SK-N-MC (cell line): Measurements from ENCODE around the gene WWTR1.

Experiments used
- EZH2 ChIP-seq: fragments of 200-600 bp; sonication (generic); IDR thresholded peaks from one replicate; pipeline ENCODE4 v1.6.1; 2017; ENCODE audit warnings: antibody characterized with exemption
- FOXP2 ChIP-seq: optimal IDR thresholded peaks from 2 replicates; pipeline ENCODE3; 2011; ENCODE audit warnings: mild to moderate bottlenecking, moderate library complexity; ENCODE audit not compliant: insufficient read depth; ENCODE audit errors: extremely low read length, control extremely low read depth
- POLR2AphosphoS5 ChIP-seq: IDR thresholded peaks from 2 replicates; pipeline ENCODE4 v1.6.1; 2012; ENCODE audit warnings: mild to moderate bottlenecking, low read depth, low read length, borderline replicate concordance

DNA sequence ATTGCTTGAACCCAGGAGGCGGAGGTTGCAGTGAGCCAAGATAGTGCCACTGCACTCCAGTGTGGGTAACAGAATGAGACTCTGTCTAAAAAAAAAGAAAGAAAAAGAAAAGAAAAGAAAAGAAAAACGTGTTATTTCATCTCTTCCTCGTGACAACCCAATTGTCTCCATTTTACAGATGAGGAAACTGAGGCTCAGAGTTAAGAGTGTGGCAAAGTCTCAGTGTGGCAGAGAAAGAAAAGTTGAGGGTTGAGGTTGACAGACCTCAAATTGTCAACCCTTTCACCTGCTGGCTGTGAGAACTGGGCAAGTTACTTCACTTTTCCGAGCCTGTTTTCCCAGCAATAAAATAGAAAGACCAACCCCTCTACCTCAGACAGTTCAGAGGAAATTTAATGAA, 123.7 kb downstream of the WWTR1 start:
- TF ChIP-seq FOXP2 (no peak), EZH2 (no peak), POLR2AphosphoS5 (no peak)
